Natural killer cell (primary cell): ENCODE results near the gene UNC13D. TPM values are rescaled to one million over a fixed set of nuclear protein-coding genes. Genes with fewer than 3 reads are reported as not detected.

ENCODE experiments used
- ATAC-seq, 3 donors: fragments of 150-1000 bp in 2 of 3; fragments of 200-7000 bp in 1 of 3; cut with Tn5 transposase; 1 replicate in 1 of 3; 2 replicates in 2 of 3; pipeline ENCODE4 v1.10.0; 2021; ENCODE audit warnings: mild to moderate bottlenecking in 2 of 3, moderate library complexity in 2 of 3
- DNase-seq, 2 donors: peaks; one replicate each; pipeline versions ENCODE4 v3.0.0 to v3.0.0-alpha.2; 2013 to 2021; ENCODE audit warnings: mixed read lengths in 1 of 2
- H3K27ac ChIP-seq: one replicate; pipeline ENCODE4 v1.5.1; 2013; ENCODE audit warnings: mild to moderate bottlenecking, low read length
- H3K27me3 ChIP-seq: one replicate; pipeline ENCODE4 v1.6.1; 2013; ENCODE audit warnings: low read length; ENCODE audit not compliant: control insufficient read depth, insufficient read depth
- H3K36me3 ChIP-seq: one replicate; pipeline ENCODE4 v1.6.1; 2013; ENCODE audit warnings: low read length; ENCODE audit not compliant: control insufficient read depth, insufficient read depth
- H3K4me1 ChIP-seq: one replicate; pipeline ENCODE4 v1.6.1; 2013; ENCODE audit warnings: low read length; ENCODE audit not compliant: control insufficient read depth, insufficient read depth
- H3K4me3 ChIP-seq: one replicate; pipeline ENCODE4 v1.5.1; 2013; ENCODE audit warnings: low read length
- H3K9me3 ChIP-seq: one replicate; pipeline ENCODE4 v1.6.1; 2013; ENCODE audit warnings: low read length; ENCODE audit not compliant: control insufficient read depth, insufficient read depth
- H3K27ac Mint-ChIP-seq, 2 donors: one replicate each; pipeline ENCODE4 v1.8.0; 2022; ENCODE audit warnings: mild to moderate bottlenecking in 2 of 2, mixed read lengths in 2 of 2, moderate library complexity in 1 of 2
- H3K27me3 Mint-ChIP-seq, 2 donors: one replicate each; pipeline ENCODE4 v1.8.0; 2022; ENCODE audit warnings: low read depth in 2 of 2, mixed read lengths in 2 of 2
- H3K36me3 Mint-ChIP-seq: one replicate; pipeline ENCODE4 v1.8.0; 2022; ENCODE audit warnings: mixed read lengths
- H3K4me1 Mint-ChIP-seq, 2 donors: one replicate each; pipeline ENCODE4 v1.8.0; 2022; ENCODE audit warnings: mixed read lengths in 2 of 2
- H3K4me3 Mint-ChIP-seq: one replicate; pipeline ENCODE4 v1.8.0; 2022; ENCODE audit warnings: mild to moderate bottlenecking, moderate library complexity, mixed read lengths
- H3K9me3 Mint-ChIP-seq, 2 donors: one replicate each; pipeline ENCODE4 v1.8.0; 2022; ENCODE audit warnings: mixed read lengths in 2 of 2
- WGBS: methylation state at CpG from one replicate; pipeline ENCODE4 v1.1.7; 2013; ENCODE audit warnings: missing lambda C conversion rate; ENCODE audit not compliant: insufficient coverage; 5-methylcytosine and 5-hydroxymethylcytosine counted together
- intact Hi-C: fragments of 100-400 bp; cut with micrococcal nuclease; formaldehyde crosslinking; loops from one replicate; pipeline ENCODE4 v1.14.2; 2022
- total RNA-seq, 4 donors: library from RNA; stranded (reverse); fragments of 120-200 nt in 1 of 4; gene quantifications; one replicate each; pipeline versions ENCODE4 v1.2.3 to v1.2.4, GENCODE V29; 2013 to 2022
- TF ChIP-seq, protein P1 (sequence below): fragments of 200-600 bp; IDR thresholded peaks from one replicate; pipeline ENCODE4 v1.8.0; 2022; ENCODE audit warnings: antibody characterized with exemption

UNC13D gene
- total RNA-seq, 3 donors from 2014 or later (not counting 1 experiment from before 2014, with no cell fraction given), result 269 to 279 (median 277) TPM

DNA sequence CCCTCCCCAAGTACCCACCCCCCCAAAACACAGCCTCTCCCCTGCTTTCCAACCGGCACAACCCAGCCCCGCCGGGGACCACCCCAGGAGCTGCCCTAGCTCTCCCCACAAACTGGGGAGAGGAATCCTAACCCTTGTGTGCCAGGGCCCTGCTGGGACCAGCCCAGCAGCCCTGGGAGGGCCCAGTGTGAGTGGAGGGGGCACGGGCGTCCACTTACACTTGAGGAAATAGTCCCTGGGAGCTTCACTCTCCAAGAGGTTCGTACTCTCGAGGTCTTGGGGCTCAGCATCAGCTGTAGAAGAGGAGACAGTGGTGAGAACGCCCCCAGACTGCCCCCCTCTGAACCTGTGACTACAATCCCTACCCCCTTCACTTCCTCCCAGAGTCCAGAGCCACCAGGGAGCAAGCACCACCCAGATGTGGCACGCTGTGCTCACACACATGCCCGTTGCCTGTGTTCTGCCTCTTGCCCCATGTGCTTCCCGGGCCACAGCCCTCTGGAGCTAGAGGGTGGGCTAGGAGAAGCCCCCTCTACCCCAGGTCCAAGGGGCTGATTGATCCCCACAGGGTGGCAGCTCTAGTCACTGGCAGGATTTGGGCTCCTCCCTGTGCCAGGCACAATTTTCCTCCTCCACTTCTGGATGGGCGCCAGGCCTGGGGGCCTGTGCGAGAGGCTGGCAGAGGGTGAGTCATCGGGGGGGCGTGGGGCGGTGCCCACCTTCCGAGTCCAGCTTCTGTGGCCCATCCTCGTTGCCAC is 31.2 kb upstream of the UNC13D start:
- Histone ChIP-seq H3K27ac (peak overlapping the region; percentile 58), H3K9me3 (no peaks in the 10 kb centered on the region), H3K27me3 (peaks cover 17% of the 10 kb centered on the region), H3K4me1 (peaks cover 42% of the 10 kb centered on the region), H3K36me3 (no peaks in the 10 kb centered on the region), H3K4me3 (no peak overlapping the region)
- Mint-ChIP-seq H3K27ac (no peak overlapping the region), H3K36me3 (no peaks in the 10 kb centered on the region), H3K4me3 (no peak overlapping the region), H3K9me3 (no peaks in the 10 kb centered on the region), H3K4me1 (peaks cover 18 to 22% of the 10 kb centered on the region in 2 donors), H3K27me3 (peaks cover 0 to 13% of the 10 kb centered on the region in 2 donors)
- ATAC-seq (no peak), DNase-seq (no peak)
- TF ChIP-seq, protein P1, sequence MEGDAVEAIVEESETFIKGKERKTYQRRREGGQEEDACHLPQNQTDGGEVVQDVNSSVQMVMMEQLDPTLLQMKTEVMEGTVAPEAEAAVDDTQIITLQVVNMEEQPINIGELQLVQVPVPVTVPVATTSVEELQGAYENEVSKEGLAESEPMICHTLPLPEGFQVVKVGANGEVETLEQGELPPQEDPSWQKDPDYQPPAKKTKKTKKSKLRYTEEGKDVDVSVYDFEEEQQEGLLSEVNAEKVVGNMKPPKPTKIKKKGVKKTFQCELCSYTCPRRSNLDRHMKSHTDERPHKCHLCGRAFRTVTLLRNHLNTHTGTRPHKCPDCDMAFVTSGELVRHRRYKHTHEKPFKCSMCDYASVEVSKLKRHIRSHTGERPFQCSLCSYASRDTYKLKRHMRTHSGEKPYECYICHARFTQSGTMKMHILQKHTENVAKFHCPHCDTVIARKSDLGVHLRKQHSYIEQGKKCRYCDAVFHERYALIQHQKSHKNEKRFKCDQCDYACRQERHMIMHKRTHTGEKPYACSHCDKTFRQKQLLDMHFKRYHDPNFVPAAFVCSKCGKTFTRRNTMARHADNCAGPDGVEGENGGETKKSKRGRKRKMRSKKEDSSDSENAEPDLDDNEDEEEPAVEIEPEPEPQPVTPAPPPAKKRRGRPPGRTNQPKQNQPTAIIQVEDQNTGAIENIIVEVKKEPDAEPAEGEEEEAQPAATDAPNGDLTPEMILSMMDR, result no peak
- WGBS, result 69% methylated on average over 18 of the region's 18 CpGs
- intact Hi-C loops, result no loop called here

DNA sequence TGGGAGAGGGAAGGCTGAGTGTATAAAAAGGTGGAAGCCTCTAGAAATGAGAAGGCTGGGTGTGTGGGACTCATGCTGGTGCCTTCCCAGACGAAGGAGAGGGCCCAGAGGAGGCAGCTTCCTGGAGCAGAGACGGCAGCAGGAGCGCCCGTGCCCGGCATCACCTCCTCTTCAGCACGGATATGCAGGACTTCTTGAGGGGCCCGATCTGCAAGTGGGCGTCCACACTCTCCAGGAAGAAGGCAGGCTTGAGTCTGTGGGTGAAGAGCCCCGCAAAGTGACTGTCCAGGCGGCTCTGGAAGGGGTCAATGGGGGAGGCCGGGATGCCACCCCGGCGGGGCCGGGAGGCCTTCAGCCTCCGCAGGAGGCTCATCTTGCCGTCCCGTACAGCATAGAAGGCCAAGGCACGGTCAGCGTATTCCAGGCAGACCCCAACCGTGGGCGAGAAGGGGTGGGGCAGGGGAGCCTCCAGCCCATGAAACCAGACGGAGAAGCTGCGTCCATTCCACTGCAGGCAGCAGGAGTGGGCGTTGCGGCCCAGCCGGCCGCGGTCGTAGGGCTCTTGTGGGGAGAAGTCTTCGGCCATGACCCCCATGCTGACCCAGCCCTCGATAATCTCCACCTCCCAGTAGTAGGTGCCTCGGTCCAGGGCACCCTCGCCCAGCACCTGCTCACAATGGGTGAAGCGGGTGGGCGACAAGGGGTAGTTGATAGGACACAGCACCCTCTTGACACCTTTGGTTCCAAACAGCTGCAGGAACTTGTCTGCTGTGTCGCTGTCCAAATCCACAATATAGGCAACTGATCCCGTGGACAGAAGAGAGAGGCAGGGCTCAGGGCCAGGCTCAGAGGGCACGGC is 30.3 kb upstream of the UNC13D start:
- ATAC-seq (no peak), DNase-seq (no peak)
- intact Hi-C loops, result no loop called here
- Mint-ChIP-seq H3K27ac (no peak overlapping the region), H3K36me3 (no peaks in the 10 kb centered on the region), H3K4me3 (no peak overlapping the region), H3K4me1 (peaks cover 18 to 22% of the 10 kb centered on the region in 2 donors), H3K27me3 (peaks cover 0 to 10% of the 10 kb centered on the region in 2 donors), H3K9me3 (no peaks in the 10 kb centered on the region)
- TF ChIP-seq, protein P1, result no peak
- H3K4me1 ChIP-seq, result peaks cover 42% of the 10 kb centered on the region
- 96% methylated on average over 38 of the region's 38 CpGs for WGBS
- no peak overlapping the region for H3K27ac ChIP-seq
- no peaks in the 10 kb centered on the region for H3K36me3 ChIP-seq
- peaks cover 17% of the 10 kb centered on the region for H3K27me3 ChIP-seq
- no peak overlapping the region for H3K4me3 ChIP-seq
- H3K9me3 ChIP-seq, result no peaks in the 10 kb centered on the region

DNA sequence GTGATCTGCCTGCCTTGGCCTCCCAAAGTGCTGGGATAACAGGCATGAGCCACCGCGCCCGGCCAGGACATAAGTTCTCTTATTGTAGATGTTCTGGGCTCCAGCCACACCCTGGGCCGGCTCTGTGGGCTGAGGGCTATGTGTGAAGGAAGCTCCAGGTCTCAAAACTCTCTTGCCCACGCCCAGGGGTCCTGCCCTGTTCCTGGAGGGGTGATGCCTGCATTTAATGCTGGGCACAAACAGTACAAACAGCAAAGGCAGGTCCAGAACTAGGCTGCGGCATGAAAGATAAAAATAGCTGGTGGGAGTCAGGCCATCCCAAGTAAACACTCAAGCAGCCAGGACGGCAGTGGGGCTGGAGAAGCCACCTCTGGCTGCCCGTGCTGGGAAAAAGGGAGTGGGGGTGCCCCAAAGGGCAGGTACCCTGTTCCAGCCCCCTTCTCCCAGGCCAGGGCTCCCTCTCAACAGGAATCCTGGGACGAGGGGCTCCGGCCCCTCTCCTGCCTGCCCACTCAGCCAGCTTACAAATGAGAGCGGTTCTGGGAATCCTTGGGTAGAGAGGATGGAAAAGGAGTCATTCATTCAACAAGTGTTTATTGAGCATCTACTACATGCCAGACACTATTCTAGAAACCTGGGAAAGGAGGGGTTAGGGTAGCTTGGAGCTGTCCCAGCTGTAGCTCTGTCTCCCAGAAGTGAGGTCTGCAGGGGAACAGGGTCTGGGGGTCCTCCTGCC is 29.6 kb upstream of the UNC13D start:
- H3K4me3 Mint-ChIP-seq, result no peak overlapping the region
- Histone ChIP-seq H3K9me3 (no peaks in the 10 kb centered on the region), H3K4me1 (peaks cover 40% of the 10 kb centered on the region), H3K4me3 (no peak overlapping the region), H3K36me3 (no peaks in the 10 kb centered on the region), H3K27me3 (peaks cover 14% of the 10 kb centered on the region), H3K27ac (no peak overlapping the region)
- no peaks in the 10 kb centered on the region for H3K9me3 Mint-ChIP-seq
- 96% methylated on average over 8 of the region's 11 CpGs for WGBS
- intact Hi-C loops, result no loop called here
- peaks cover 0 to 10% of the 10 kb centered on the region in 2 donors for H3K27me3 Mint-ChIP-seq
- H3K4me1 Mint-ChIP-seq, result peaks cover 18 to 22% of the 10 kb centered on the region in 2 donors
- no peaks in the 10 kb centered on the region for H3K36me3 Mint-ChIP-seq
- TF ChIP-seq, protein P1, result no peak
- ATAC-seq, result no peak
- DNase-seq, result no peak
- no peak overlapping the region for H3K27ac Mint-ChIP-seq
